GM21717 (cell line): ENCODE data around the gene TIMP2.
"Not testable (repeated sequence)": the region's sequence is repeated elsewhere in the genome, so short reads cannot be mapped to it uniquely, and the experiment has no call there.

Experiments used
- ATAC-seq: cut with Tn5 transposase; IDR thresholded peaks from one replicate; pipeline ENCODE4 v1.9.1; 2021; ENCODE audit warnings: mild to moderate bottlenecking, moderate library complexity; ENCODE audit not compliant: unreplicated experiment

The TIMP2 gene

GRCh38 chr17:78891406-78892061 is 33.7 kb downstream of the TIMP2 start:
- ATAC-seq, result no peak

- ATAC-seq, result no peak
Observed at GRCh38 chr17:78890498-78890897, 34.7 kb downstream of the TIMP2 start.

DNA sequence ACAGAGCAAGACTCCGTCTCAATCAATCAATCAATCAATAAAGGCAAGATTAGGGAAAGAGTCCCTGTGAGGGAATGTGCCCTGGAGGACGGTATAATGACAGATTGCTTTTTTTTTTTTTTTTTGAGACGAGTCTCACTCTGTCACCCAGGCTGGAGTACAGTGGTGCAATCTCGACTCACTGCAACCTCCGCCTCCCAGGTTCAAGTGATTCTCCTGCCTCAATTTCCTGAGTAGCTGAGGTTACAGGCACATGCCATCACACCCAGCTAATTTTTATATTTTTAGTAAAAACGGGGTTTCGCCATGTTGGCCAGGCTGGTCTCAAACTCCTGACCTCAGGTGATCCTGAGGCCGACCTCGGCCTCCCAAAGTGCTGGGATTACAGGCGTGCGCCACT is 35.1 kb downstream of the TIMP2 start:
- not testable (repeated sequence) for ATAC-seq

DNA sequence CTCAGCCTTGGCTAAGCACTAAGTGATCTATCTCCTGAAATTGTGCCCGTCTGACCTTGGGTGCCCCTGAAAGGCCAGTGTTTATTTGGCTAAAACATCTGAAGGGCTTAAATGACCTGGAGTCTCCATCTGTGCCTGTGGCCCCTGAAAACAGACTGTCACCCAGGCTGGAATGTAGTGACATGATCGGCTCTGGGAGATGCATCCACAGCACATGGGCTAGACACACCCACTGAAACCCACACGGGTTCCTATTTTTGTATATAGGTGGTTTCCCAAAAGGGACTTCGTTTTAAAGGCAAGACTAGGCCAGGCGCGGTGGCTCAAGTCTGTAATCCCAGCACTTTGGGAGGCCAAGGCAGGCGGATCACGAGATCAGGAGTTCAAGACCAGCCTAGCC is 35.7 kb downstream of the TIMP2 start:
- no peak for ATAC-seq

DNA sequence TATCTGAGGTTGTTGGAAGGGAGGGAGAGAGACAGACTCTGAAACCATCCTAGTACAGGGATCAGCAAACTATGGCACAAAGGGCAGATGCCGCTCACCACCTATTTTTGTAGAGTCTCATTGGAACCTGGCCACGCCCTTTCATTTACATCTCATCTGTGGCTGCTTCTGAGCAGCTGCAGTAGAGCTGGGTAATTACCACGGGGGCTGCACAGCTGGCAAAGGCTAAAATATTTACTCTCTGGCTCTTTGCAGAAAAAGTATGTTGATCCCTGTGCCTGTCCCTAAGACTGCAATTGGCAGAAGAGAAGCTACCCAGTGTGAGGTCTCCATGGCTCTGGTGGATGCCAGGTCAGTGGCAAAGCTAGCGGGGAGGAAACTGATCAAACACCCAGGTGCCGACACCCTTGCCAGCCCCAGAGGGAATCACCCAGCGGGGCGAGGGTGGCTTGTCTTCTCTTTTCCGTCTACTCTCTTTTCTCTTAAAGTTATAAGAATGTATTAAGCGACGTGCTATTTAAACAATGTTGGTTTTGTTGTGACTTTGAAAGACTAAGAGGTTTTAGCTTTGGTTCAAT is 36.2 kb downstream of the TIMP2 start:
- no peak for ATAC-seq

GRCh38 chr17:78886954-78887353 is 38.2 kb downstream of the TIMP2 start:
- ATAC-seq, result no peak

- no peak for ATAC-seq
Observed at GRCh38 chr17:78885956-78886355, 39.2 kb downstream of the TIMP2 start.

- no peak for ATAC-seq
Observed at GRCh38 chr17:78884876-78885667, 40.1 kb downstream of the TIMP2 start.

- ATAC-seq, result no peak
Observed at GRCh38 chr17:78884148-78884825, 40.9 kb downstream of the TIMP2 start.

- no peak for ATAC-seq
Observed at GRCh38 chr17:78883533-78884131, 41.6 kb downstream of the TIMP2 start.

DNA sequence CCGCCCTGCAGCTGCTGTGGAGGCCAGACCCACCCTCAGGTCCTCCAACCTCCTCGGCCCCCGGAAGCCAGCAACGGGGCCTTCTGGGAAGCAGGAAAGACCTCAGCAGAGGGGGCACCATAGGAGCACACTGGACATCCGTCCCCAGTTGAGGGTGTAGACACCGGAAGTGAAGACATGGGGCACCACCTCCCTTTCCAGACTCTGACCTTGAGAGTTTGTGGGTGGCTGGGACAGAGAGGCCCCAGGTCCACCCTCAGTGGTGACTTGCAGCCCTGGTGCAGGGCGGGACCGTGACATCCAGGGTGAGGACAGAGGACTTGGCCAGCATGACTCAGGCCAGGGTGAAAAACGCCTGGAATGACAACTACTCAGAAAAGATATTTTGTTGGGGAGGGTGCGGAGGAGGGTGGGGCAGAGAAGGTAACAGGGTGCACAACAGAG is 42.1 kb downstream of the TIMP2 start:
- no peak for ATAC-seq

DNA sequence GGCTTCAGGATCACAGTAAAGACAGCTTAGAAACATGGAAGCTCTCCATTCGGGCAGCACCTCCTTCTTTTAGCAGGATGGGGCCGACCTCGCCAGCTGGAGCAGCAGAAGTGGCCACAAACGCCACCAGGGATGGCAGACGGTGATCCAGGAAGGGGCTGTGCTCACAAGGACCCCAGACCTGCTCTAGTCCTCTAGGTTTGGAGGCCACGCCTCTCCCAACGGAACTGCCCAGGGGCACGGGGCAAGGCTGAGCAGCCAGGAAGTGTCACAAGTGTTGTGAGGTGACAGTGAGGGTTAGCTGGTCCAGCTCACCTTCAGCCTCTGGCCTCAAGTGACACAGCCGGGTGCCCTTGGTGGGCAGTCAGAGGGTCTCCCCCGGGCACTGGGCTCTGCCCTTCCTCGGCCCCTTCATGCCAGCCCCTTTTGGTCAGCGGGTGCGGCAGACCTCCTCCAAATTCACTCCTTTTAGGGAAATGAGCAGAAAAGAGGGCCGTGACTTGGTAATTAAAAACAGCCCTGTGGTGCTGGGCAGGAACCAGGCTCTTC is 42.6 kb downstream of the TIMP2 start:
- no peak for ATAC-seq

DNA sequence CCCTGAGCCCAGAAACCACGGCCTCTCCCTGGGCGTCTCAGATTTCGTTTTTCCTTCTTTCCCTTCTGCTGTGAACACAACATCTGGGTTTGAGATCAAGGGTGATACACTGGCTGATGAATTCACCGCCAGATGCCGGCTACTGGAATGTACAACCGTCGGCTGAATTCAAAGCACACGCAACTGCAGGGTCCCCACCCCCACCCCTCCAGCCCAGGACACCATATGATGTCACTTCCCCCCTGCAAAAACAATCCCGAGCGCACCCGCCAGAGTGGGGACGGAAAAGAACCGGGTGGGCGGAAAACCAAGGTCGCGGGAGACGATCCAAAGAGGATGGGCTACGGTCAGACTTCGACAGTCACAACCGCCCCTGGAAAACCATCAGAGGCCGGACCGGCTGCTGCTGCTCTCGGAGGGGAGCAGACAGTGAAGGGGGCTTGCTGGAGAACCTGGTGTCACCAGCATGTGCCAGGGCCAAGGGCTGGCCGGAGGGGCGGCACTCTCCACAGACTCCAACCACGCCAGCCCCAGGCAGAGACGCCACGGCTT is 45.5 kb downstream of the TIMP2 start:
- ATAC-seq, result no peak

- no peak for ATAC-seq
Observed at GRCh38 chr17:78878871-78879527, 46.2 kb downstream of the TIMP2 start.

- ATAC-seq, result no peak
Observed at GRCh38 chr17:78878261-78878660, 46.9 kb downstream of the TIMP2 start.

DNA sequence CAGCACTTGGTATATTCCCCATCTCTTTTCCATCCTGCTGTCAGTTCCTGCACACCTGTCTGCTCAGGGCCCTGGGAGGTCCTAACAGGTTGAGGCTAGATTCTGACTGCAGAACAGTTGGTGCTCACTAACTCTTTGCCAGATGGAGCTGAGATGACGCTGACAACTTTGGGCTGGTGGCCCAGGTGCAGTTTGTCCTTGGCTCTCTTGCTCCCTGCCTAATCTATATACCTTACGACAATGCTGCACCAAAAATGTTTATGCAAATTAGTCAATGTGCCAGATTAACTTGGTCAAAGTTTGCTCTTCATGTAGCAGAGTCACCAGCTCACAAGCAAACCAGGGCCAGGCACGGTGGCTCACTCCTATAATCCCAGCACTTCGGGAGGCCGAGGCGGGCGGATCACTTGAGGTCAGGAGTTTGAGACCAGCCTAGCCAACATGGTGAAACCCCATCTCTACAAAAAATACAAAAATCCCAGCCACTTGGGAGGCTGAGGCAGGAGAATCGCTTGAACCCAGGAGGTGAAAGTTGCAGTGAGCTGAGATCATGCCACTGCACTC is 48.2 kb downstream of the TIMP2 start:
- ATAC-seq, result not testable (repeated sequence)

DNA sequence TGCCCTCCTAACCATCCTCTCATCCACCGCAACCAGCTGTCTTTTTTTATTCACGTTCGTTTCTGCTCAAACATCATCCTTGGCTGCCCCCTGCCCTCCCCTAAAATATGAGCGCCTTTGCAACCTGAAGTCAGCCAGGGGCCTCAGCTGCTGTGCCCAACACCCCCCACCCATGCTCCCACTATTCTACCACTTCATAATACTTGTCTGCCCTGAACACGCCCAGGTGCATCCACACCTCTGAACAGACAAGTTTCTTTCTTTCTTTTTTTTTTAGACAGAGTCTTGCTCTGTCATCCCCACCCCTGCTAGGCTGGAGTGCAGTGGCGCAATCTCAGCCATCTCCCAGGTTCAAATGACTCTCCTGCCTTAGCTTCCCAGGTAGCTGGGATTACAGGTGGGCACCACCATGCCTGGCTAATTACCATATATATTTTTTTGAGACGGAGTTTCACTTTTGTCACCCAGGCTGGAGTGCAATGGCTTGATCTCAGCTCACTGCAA is 49.0 kb downstream of the TIMP2 start:
- ATAC-seq, result no peak

GRCh38 chr17:78875363-78876093 is 49.7 kb downstream of the TIMP2 start:
- no peak for ATAC-seq
